NCI-H128 (cell line): ENCODE measurements around the gene ITGBL1.

ENCODE experiments used
- DNase-seq: peaks from one replicate; lab custom pipeline; 2025; ENCODE audit not compliant: unreplicated experiment; lab: John Stamatoyannopoulos, UW

Gene ITGBL1, protein sequence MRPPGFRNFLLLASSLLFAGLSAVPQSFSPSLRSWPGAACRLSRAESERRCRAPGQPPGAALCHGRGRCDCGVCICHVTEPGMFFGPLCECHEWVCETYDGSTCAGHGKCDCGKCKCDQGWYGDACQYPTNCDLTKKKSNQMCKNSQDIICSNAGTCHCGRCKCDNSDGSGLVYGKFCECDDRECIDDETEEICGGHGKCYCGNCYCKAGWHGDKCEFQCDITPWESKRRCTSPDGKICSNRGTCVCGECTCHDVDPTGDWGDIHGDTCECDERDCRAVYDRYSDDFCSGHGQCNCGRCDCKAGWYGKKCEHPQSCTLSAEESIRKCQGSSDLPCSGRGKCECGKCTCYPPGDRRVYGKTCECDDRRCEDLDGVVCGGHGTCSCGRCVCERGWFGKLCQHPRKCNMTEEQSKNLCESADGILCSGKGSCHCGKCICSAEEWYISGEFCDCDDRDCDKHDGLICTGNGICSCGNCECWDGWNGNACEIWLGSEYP

DNA sequence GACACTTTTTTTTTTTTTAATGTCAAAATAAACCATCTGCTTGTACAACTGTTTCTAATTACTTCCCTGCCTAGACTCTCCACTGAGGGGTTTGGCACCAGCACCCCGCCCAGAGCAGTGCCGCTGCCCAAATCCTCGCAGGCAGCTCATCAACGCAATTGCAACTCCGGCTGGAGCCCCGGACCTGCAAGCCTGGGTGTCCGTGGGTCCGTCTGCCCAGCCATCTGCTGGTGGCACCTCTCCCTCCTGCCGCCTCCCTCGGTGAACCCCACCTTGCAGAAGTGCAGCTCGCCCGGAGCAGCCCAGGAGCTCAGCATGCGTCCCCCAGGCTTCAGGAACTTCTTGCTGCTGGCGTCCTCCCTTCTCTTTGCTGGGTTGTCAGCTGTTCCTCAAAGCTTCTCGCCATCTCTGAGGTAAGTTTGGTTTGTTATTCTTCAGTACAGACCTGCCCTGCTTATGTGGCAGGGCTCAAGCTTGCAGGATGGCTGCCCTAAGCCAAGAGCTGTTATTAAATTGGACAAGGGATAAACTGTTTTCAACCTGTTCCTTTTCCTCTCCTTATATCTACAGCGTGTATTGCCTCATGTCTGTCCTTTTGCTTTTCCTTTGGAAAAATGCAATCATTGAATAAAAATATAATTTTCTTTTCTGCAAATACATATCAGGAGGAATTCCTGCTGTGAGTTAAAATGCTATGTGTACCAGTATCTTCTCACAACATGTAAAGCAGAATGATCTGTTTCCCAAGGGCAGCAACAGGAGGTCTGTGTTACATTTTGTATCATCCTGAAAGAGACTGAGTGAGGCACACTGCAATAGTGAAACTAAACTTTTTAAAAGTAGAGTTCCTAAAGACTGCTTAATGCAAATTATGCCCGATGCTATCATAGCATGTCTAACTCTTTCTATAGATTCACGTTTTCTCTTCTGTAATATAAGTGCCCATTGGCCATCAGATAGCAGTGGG is at the start of gene ITGBL1:
Gene ITGBL1 (plus strand): TSS at position 157 of the 967 bp plus-strand sequence. CDS start 159 bp downstream, at position 316.
- DNase-seq: no peak

DNA sequence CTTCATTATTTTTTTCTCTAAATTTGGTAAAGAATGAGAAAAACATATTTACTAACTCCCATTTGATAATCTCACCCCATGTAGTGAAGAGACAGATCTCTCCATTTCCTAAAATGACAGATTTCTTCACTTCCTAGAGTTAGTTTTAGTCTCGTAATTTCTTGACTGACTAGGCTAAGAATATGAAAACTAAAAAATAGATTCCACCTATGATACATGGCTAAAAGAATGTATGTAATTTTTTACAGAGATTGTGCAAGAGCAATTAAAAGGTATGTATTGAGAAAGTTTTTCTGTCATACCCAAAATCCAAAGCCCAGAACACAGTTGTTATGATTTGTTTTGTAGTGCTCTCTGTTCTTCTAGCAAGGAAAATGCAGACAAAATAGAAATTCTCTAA is 45.7 kb upstream of the ITGBL1 start:
- DNase-seq: no peak

DNA sequence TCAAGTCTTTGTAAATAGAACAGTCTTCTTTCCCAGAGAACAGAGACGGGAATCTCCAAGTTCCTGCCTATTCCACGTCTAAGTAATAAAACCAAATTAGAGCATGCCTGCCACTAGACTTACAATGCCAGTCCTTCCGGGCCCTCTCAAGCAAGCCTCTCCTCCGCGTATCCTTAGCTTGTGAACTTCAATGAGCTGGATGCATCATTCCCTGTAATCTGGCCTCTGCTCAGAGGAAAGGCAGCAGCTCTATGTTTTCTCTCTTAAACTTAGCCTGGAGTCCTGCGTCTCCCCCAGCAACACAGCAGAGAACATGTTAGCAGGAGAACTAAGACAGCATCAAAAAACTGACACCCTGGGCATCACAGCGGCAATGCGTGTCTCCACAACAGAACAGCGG is 44.3 kb upstream of the ITGBL1 start:
- no peak for DNase-seq

DNA sequence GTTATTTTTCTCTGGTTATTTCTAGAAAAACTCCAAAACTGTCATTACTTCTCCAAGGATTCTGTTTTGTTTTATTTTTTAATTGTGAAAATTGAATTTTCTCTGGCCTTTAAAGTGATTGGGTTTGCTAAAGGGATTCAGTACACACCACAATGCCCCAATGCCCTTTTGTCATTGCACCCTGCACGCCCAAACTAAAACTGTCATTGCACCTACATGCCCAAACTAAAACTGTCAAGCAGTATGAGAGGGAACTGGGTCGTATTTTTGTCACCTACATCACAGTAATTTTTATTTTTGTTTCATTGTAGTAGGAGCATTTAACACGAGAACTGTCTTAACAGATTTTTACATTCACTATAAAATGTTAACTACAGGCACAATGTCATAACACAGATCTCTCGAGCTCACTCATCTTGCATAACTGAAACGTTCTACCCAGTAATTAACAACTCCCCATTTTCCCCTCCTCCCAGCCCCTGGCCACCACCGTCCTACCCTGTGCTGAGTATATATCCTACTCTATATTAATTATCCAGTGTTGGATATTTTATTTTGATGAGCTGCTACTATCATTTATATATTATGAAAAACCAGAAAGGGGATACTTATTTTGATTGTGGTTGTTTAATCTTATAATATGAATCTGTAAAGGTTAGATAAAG is 43.4 kb upstream of the ITGBL1 start:
- DNase-seq: no peak

DNA sequence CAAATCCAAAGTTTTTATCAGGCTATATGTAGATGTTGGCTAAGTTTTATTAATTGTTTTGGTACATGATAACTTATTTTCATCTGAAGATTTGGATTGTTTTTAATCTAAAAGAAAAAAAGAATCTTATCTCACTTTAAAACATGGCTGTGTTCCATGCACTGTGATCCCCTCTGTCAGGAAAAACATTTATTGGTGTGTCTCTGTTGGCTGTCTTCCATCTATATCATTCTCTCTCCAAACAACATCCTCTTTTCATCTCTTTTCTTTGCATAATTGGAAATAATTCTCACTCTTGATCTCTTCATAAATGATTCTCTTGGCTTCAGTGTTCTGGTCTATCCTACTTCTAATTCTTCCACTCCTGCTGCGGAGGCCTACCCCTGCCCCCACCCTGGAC is 40.4 kb upstream of the ITGBL1 start:
- DNase-seq: no peak

DNA sequence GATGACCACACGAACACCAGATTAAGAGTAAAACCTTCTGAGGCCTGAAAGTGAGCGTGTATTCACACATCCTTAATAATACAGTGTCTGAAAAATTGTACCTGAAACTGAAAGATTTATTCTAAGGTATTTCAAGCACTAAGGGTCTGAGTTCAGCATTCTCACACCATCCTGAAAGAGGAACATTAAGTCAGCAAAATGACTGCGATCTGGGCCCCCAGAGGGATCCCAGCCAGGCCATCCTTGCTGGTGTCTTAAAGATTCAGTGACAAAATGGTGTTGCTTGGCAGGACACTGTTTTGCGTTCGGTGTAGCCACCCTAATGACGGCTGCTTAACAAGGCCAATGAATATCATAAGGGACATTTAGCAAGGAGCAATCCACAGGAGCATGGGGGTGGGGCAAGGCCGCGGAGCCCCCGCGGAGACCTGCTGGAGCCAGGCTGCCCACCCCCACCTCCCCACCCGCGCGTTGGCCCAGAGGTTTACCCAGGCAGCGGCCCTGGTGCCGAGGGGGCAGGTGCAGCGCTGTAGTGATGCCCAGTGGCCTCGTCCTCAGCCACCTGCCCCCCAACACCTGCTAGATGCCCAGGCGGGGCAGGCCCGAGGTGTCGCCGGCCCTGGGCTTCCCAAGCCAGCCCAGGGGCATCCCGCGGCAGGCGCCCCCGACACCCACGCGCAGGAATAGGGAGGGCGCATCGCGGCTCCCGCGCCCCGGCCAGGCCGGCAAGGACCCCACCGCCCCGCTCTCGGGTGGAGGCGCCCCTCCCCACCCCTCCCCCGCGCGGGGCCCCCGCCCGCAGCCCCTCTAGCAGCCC is 36.9 kb upstream of the ITGBL1 start:
- no peak for DNase-seq

DNA sequence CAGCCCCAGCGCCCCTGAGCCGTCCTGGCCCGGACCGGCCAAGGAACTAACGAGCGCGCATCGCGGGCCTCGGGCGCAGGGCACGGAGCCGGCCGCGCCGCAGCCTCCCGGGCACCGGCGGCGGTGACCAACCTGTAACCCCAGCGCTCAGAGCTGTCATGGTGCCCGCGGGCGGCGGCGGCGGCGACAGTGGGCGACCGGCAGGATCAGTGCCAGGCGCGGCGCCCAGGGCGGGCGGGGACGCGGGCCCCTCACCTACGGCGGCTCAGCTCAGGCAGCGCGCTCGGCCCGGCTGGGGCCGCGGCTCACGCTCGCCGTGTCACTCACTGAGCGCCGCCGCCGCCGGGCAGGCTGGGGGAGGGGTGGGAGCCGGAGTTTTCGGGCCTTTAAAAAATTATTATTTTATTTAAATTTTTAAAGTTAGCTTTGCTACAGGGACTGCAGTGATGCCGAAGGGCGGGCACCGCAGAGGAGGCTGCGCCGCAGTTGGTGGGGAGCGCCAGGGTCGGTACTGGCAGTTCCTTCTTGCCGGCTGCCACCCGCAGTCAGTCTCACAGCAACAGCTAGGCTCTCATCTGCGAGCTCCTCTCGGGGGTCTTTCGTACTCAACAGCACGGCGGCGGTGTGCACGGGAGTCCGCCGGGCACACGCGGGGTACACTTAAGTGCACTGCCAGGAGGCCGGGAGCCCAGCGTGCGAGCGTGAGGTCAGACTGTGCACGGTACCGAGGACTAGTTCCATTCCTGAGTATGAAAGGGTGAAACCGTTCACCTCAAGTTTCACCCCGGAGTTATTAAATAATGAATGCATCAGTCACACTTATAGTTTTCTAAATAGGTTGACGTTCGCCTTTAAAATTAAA is 36.1 kb upstream of the ITGBL1 start, which contains the start of gene NALCN:
Gene NALCN (minus strand): TSS at position 328 of the 862 bp plus-strand sequence. CDS start 17,382 bp downstream, outside the sequence.
- DNase-seq: no peak

DNA sequence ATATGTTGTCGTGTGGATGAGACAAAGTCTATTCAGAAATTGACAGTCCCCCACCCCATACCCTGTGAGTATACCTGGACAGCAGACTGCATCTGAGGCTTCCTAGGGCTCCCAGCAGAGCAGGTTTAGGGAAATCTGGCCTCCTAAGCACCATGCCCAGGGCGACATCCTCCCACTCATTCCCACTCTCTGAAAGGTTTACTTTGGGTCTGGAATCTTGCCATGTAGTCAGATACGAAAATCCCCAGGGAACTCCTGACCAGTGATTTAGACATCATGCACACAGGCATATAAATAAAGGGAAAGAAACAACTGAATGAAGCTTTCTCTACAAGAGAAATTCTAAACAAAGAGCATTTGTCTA is 35.5 kb upstream of the ITGBL1 start:
- DNase-seq: peak; percentile 56

DNA sequence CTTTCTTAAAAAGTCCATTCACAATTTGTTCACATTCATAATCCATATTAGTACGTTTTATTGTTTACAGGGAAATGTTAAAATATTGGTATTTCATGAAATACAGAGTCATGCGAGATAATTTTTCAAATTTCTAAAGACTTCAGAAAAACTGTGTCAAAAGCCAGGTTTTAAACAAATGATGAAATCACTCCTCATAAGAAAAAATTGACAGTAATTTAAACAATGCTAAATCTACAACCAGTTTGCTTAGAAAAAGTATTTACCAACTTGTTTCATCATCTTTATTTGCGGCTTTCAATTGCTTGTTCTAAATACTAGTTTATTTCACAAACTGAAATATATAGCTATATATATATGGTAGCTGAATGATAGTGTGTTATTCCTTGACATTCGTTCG is 35.0 kb upstream of the ITGBL1 start:
- no peak for DNase-seq

DNA sequence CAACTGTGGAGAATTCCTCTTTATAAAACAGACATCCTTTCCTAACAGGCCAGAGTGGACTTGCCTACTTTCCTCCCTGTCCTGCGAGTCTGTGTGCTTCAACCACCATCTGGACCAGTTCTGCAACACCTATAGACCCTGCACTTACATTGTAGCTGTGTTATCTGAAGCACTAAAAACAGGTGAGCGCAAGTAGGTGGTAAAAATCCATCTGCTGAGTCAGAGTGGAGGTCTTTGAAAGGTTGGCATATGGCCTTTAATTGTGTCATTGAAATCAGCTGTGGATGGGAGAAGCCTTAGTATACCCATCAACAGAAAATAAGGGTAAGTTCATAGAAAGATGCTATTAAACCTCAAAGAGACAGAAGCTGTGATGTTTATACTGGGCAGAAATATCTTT is 28.6 kb upstream of the ITGBL1 start:
- DNase-seq: no peak

DNA sequence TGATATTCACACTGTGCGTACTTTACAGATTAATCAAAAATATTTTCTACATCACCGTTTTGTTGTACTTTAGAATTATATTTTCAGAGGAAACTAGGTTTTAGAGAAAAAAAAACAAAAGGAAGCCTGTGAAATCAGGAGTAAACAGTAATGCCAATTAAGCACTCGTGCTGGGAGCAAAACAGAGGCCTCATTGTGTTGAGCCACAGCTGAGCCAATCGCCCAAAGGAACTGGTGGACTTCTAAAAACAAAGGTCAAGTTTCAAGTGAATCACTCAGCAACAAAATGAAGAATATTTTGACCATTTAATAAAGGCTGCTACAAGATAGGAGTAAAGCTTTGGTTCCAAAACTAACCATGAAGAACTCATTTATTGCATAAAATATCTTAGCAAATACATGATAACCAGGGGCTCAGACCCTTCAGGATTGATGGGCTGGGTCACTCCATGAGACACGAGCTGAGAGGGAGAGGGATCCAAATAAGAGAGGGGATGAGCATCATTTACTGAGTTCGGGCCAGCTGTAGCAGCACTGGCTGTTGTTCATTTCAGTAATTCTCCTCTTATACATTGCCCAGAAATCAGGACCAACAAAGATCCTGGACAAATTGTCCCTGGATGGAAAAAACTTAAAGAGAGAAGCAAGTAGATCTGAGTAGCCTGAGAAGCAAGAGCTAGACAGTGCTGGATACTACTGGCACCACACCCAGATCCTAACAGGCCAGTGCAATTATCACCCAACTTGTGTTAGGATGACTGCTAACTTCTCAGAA is 27.9 kb upstream of the ITGBL1 start:
- DNase-seq: no peak

DNA sequence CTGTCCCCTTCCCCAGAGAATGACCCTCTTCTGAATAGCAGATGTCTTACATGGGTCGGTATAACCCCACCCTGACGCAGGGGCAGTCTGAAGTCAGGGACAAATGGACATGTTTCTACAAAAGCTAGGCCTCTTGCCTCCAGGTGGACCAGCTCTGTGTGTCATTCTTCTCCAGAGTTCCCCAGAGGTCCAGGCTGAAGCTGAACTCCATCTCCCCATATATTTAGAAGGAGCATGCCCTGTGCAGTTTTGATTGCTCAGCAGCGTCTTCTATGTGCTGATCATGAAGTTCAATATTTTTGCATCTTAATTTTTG is 27.4 kb upstream of the ITGBL1 start:
- no peak for DNase-seq

DNA sequence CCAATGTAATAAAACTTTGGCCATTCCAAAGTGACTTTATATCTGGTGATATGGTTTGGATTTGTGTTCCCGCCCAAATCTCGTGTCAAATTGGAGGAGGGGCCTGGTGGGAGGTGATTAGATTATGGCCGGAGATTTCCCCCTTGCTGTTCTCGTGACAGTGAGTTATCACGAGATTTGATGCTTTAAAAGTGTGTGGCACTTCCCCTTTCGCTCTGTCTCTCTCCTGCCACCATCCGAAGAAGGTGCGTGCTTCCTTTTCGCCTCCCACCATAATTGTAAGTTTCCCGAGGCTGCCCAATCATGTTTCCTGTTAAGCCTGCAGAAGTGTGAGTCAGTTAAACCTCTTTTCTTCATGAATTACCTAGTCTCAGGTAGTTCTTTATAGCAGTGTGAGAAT is 26.9 kb upstream of the ITGBL1 start:
- no peak for DNase-seq

DNA sequence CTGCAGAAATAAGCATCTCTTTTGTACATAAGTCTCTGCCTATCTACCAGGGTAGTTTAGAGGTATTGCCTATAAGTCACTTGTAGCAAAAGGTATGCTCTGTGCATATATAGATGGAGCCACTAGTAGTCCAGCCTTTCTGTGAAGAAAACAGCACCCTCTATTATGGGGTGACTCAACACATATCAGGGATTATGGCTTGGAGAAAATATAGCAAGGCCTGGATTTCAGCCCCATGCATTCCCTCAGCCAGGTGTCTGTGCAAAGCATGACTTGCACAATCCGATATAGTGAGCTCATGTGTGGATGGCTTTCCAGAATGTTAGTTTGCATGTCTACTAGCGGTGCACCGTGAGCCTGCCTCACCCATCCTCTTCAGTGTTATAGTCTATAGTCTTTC is 22.7 kb upstream of the ITGBL1 start:
- no peak for DNase-seq

DNA sequence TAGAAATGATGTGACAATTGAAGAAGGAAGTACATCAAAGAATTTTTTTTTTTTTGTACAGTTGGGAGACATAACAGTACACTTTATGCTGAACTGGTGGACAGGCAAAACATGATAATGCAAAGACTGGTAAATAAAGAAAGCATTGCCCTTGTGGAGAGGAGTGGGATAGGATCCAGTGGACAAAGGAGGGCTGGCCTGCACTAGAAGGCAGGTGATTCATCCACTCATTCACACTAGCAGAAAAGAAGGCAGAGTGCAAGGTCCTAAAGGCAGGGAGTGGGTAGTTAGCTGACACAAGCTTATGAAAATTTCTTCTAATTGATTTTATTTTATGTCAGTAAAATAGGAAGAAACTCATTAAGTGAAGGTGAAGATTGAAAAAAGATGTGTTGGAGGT is 18.6 kb upstream of the ITGBL1 start:
- no peak for DNase-seq

DNA sequence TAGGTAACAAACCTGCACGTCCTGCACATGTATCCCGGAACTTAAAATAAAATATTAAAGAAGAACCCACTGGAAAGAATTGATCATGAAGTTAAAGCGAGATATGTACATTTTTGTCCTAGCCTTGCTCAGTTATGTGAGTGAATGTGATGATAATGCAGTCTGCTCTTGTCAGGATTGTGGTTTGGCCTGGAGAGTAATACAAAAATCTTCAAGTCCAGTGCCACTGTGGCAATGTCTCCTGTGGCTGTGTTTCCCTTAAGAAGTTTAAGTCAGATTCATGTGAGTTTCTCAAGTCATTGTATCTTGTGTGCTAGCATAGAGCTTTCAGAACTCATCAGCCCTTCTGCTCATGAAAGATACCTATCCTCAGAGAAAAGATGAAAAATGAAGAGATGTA is 18.0 kb upstream of the ITGBL1 start:
- DNase-seq: no peak

DNA sequence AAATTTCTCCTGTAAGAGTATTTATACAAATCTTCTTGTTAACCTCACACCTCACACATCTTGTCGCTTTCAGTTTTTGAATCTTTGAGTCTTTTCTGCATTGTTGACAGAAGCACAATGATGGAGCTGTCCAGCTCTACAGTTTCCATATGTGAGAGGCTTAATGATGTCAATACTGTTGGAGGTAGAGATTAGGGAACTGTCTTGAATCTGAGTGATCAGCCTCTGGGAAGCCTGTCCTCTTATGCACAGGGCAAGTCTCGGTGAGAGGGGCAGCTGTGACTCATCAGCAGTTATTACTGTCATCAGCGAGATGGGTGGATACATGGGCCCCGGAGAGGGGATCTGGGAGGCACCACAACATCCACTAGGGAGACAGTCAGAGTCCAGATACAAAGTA is 4.6 kb upstream of the ITGBL1 start:
- DNase-seq: no peak

DNA sequence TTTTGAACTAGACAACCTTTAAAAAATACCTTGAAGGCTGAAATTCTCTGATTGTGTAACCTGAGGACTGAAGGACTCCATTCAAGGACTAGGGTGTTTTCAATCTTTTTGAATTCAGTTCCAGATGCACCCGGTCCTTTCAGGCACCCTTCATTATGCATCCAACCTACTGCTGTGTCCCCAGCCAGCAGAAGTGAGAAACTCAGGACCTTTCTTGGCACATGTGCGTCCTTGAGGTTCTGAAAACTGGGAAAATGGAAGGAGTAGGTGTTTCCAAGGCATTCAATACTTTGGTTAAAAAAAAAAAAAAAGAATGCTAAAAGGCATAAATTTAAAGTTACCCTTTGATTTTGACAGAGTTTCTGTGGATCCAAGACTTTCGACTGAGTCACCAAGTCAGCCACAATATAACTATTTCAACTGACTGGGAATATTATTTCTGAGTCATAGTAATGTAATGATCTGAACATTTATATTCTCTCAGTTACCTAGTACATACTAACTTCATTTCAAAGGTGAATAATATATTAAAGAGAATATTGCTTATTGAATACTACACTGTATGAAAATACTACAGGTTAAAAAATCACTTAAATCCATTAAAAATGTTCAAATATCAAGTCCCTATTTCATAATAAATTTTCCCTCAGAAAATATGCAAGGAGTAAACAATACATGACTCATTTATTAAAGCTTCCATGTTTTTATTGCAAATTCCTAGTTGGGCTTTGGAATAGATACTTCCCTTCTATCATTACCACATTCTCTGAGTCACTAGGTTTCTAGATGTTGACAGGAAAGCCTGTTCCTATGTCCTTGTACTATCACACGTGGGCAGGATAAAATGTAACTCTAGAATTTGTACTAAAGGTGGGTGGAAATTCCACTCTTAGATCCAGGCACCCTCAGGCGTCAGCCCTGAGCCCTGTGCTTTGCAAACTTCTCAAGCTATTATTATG is 2.4 kb upstream of the ITGBL1 start:
- DNase-seq: no peak
